ENCODE results near the gene RCAN2. TPM values are rescaled to one million over a fixed set of nuclear protein-coding genes. Genes with fewer than 3 reads are reported as not detected.

The RCAN2 gene
- total and polyA plus RNA-seq, 2 donors (not counting 3 experiments of a cell fraction or from before 2014, with no cell fraction given): 0.07 to 0.33 TPM

DNA sequence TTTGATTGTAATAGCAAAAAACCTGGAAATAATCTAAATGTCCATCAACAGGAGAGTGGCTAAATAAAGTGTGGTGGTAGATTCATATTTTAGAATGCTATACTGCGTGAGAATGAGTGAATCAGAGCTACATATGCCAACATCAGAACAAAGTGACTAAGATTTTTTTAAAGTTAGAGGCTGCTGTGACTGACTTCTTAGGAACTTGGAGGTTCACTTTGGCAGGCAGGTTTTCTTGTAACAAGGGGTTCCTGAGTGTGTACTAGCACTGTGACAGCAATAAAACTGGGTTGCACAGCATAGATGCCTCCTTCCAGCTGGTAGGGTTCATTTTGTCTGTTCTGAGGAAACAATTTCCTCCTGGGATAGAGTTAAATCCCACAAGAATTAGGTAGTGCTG, 245.2 kb downstream of the RCAN2 start:
- Histone ChIP-seq H3K79me2 (ENCODE audit: control insufficient read depth, insufficient read depth, low read length) (no peaks in the 10 kb centered on the region), H3K4me2 (ENCODE audit: insufficient read depth, low read length) (no peak overlapping the region), H3K36me3 (ENCODE audit: control insufficient read depth in 2 of 2, extremely low read depth in 1 of 2, insufficient read depth in 2 of 2, low read length in 2 of 2) (no peaks in the 10 kb centered on the region), H3K4me1 (ENCODE audit: control insufficient read depth, extremely low read depth, insufficient read depth, low read length) (no peaks in the 10 kb centered on the region), H2AFZ (ENCODE audit: low read depth, low read length) (no peak overlapping the region), H3K9me1 (replicated peaks; ENCODE audit: control insufficient read depth, extremely low read depth, insufficient read depth, low read length) (no peaks in the 10 kb centered on the region), H3K4me3 (replicated peaks in 1 of 3; ENCODE audit: insufficient read depth in 1 of 3, low read depth in 1 of 3, low read length in 3 of 3) (no peak overlapping the region), H3K27me3 (ENCODE audit: control insufficient read depth in 2 of 2, insufficient read depth in 2 of 2, low read length in 2 of 2) (no peaks in the 10 kb centered on the region), H3K9me3 (replicated peaks; ENCODE audit: control insufficient read depth, insufficient read depth, low read length) (no peaks in the 10 kb centered on the region), H3K27ac (ENCODE audit: insufficient read depth, low read depth, low read length) (no peak overlapping the region), H4K20me1 (replicated peaks; ENCODE audit: control insufficient read depth, extremely low read depth, insufficient read depth, low read length) (no peaks in the 10 kb centered on the region), H3K9ac (replicated peaks; ENCODE audit: extremely low read depth, insufficient read depth, low read length) (no peak overlapping the region)
- dilution Hi-C loops (cut with MboI; ENCODE audit: extremely low pct_ligation_motif_present, low sequenced_read_pairs): no loop called here
- intact Hi-C loops (cut with micrococcal nuclease): no loop called here
- CTCF ChIA-PET: interaction anchor here (1.2 kb wide), 1 partner anchor 164 kb away, joined by 4 read pairs; no protein-coding TSS in a partner anchor
- POLR2A ChIA-PET: no interaction called here
- no peak for TF ChIP-seq JUN (IDR thresholded peaks at IDR 0.05; ENCODE audit: borderline replicate concordance, insufficient read depth, insufficient read length, low read depth)
- no peak for DNase-seq (ENCODE audit: low read depth, low spot score)
- no peak for FAIRE-seq
- BruUV-seq (replicated peaks): no TSS peak

- dilution Hi-C loops (cut with MboI; ENCODE audit: extremely low pct_ligation_motif_present, low sequenced_read_pairs): no loop called here
- Histone ChIP-seq H2AFZ (ENCODE audit: low read depth, low read length) (no peak overlapping the region), H3K27me3 (ENCODE audit: control insufficient read depth in 2 of 2, insufficient read depth in 2 of 2, low read length in 2 of 2) (no peaks in the 10 kb centered on the region), H3K27ac (ENCODE audit: insufficient read depth, low read depth, low read length) (no peak overlapping the region), H3K36me3 (ENCODE audit: control insufficient read depth in 2 of 2, extremely low read depth in 1 of 2, insufficient read depth in 2 of 2, low read length in 2 of 2) (no peaks in the 10 kb centered on the region), H4K20me1 (replicated peaks; ENCODE audit: control insufficient read depth, extremely low read depth, insufficient read depth, low read length) (no peaks in the 10 kb centered on the region), H3K4me2 (ENCODE audit: insufficient read depth, low read length) (no peak overlapping the region), H3K9me3 (replicated peaks; ENCODE audit: control insufficient read depth, insufficient read depth, low read length) (no peaks in the 10 kb centered on the region), H3K4me3 (replicated peaks in 1 of 3; ENCODE audit: insufficient read depth in 1 of 3, low read depth in 1 of 3, low read length in 3 of 3) (no peak overlapping the region), H3K9me1 (replicated peaks; ENCODE audit: control insufficient read depth, extremely low read depth, insufficient read depth, low read length) (no peaks in the 10 kb centered on the region), H3K4me1 (ENCODE audit: control insufficient read depth, extremely low read depth, insufficient read depth, low read length) (no peaks in the 10 kb centered on the region), H3K79me2 (ENCODE audit: control insufficient read depth, insufficient read depth, low read length) (no peaks in the 10 kb centered on the region), H3K9ac (replicated peaks; ENCODE audit: extremely low read depth, insufficient read depth, low read length) (no peak overlapping the region)
- POLR2A ChIA-PET: no interaction called here
- FAIRE-seq: no peak
- no TSS peak for BruUV-seq (replicated peaks)
- CTCF ChIA-PET: interaction anchor here (2.3 kb wide), 1 partner anchor 166 kb away, joined by 7 read pairs; no protein-coding TSS in a partner anchor
- DNase-seq (ENCODE audit: low read depth, low spot score): no peak
- intact Hi-C loops (cut with micrococcal nuclease): no loop called here
- TF ChIP-seq JUN (IDR thresholded peaks at IDR 0.05; ENCODE audit: borderline replicate concordance, insufficient read depth, insufficient read length, low read depth): no peak
- TF ChIP-seq GATA2 (IDR thresholded peaks at IDR 0.05; ENCODE audit: insufficient read depth, insufficient read length, low read depth, low read length): no peak
- TF ChIP-seq, protein P1, sequence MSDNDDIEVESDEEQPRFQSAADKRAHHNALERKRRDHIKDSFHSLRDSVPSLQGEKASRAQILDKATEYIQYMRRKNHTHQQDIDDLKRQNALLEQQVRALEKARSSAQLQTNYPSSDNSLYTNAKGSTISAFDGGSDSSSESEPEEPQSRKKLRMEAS (IDR thresholded peaks at IDR 0.05; ENCODE audit: insufficient read depth, insufficient read length): no peak
- TF ChIP-seq POLR2AphosphoS5 (IDR thresholded peaks at IDR 0.05; ENCODE audit: insufficient read depth, low read depth, low read length): no peak
- TF ChIP-seq EZH2 (IDR thresholded peaks at IDR 0.05; ENCODE audit: borderline replicate concordance, low read depth, low read length, severe bottlenecking): no peak
- TF ChIP-seq, protein P2, sequence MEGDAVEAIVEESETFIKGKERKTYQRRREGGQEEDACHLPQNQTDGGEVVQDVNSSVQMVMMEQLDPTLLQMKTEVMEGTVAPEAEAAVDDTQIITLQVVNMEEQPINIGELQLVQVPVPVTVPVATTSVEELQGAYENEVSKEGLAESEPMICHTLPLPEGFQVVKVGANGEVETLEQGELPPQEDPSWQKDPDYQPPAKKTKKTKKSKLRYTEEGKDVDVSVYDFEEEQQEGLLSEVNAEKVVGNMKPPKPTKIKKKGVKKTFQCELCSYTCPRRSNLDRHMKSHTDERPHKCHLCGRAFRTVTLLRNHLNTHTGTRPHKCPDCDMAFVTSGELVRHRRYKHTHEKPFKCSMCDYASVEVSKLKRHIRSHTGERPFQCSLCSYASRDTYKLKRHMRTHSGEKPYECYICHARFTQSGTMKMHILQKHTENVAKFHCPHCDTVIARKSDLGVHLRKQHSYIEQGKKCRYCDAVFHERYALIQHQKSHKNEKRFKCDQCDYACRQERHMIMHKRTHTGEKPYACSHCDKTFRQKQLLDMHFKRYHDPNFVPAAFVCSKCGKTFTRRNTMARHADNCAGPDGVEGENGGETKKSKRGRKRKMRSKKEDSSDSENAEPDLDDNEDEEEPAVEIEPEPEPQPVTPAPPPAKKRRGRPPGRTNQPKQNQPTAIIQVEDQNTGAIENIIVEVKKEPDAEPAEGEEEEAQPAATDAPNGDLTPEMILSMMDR (IDR thresholded peaks at IDR 0.05; ENCODE audit: extremely low read depth in 1 of 2, insufficient read depth in 1 of 2, low read depth in 1 of 2, low read length in 2 of 2): no peak
- no peak for TF ChIP-seq FOS (IDR thresholded peaks at IDR 0.05; ENCODE audit: borderline replicate concordance, insufficient read depth, low read length)
- TF ChIP-seq POLR2A (IDR thresholded peaks at IDR 0.05; ENCODE audit: low read depth, low read length): no peak
- no peak for TF ChIP-seq MYC (IDR thresholded peaks at IDR 0.05; ENCODE audit: low read depth, low read length)
Measured at GRCh38 chr6:46244670-46245069, 246.6 kb downstream of the RCAN2 start.
